Sigmoid colon (tissue), 7 donors: ENCODE results near the gene CLTB. TPM values are rescaled to one million over a fixed set of nuclear protein-coding genes. Genes with fewer than 3 reads are reported as not detected.

Experiments
- DNase-seq: peaks from one replicate; pipeline ENCODE4 v3.0.0-alpha.2; 2019
- H3K27ac ChIP-seq, 4 donors: fragments of 200-600 bp; sonication (generic); one replicate each; pipeline ENCODE4 v1.5.1; 2016 to 2019; ENCODE audit warnings: mild to moderate bottlenecking in 1 of 4
- H3K27me3 ChIP-seq, 3 donors: fragments of 200-600 bp; sonication (generic); one replicate each; pipeline ENCODE4 v1.5.1; 2019; ENCODE audit warnings: mild to moderate bottlenecking in 1 of 3
- H3K36me3 ChIP-seq, 4 donors: fragments of 200-600 bp; sonication (generic); one replicate each; pipeline ENCODE4 v1.5.1; 2016 to 2019
- H3K4me1 ChIP-seq, 4 donors: fragments of 200-600 bp; sonication (generic); one replicate each; pipeline ENCODE4 v1.5.1; 2017 to 2019
- H3K4me3 ChIP-seq, 4 donors: fragments of 200-600 bp; sonication (generic); one replicate each; pipeline ENCODE4 v1.5.1; 2017 to 2019; ENCODE audit warnings: mild to moderate bottlenecking in 2 of 4, moderate library complexity in 1 of 4
- H3K9me3 ChIP-seq, 4 donors: fragments of 200-600 bp in 3 of 4; sonication (generic) in 3 of 4; one replicate each; pipeline versions ENCODE4 v1.5.1 to v1.6.1; 2013 to 2019
- CTCF ChIP-seq, 4 experiments: fragments of 450-650 bp in 3 of 4; fragments of 200-600 bp in 1 of 4; IDR thresholded peaks; one replicate each; pipeline ENCODE4 v1.5.1; 2016 to 2019; ENCODE audit warnings: antibody characterized with exemption in 4 of 4, mild to moderate bottlenecking in 3 of 4, moderate library complexity in 2 of 4
- EP300 ChIP-seq, 4 donors: sonication (generic); formaldehyde crosslinking; IDR thresholded peaks; one replicate each; pipeline ENCODE4 v1.6.1; 2017; ENCODE audit warnings: antibody characterized with exemption in 4 of 4
- POLR2A ChIP-seq, 2 donors: fragments of 450-650 bp; IDR thresholded peaks; one replicate each; pipeline ENCODE4 v1.6.1; 2016; ENCODE audit warnings: antibody characterized with exemption in 2 of 2, mild to moderate bottlenecking in 2 of 2, moderate library complexity in 2 of 2
- POLR2AphosphoS5 ChIP-seq, 4 donors: sonication (generic); formaldehyde crosslinking; IDR thresholded peaks; one replicate each; pipeline ENCODE4 v1.6.1; 2017; ENCODE audit warnings: antibody characterized with exemption in 4 of 4
- WGBS, 2 donors: extraction: QIAGEN DNeasy Blood & Tissue Kit; methylation state at CpG; one replicate each; pipeline ENCODE4 v1.1.7; 2013; 5-methylcytosine and 5-hydroxymethylcytosine counted together
- intact Hi-C: fragments of 100-400 bp; cut with DNase I; formaldehyde crosslinking; loops from one replicate; pipeline ENCODE4 v1.15.1; 2023
- polyA plus RNA-seq, 3 donors: library from polyadenylated mRNA; stranded (reverse); fragments of 200-250 nt; gene quantifications; one replicate each; pipeline ENCODE4 v1.2.3, GENCODE V29; 2013
- total RNA-seq, 4 donors: library from RNA; depleted of rRNA; stranded (reverse); fragments of >200 nt; gene quantifications; one replicate each; pipeline ENCODE4 v1.1.0, GENCODE V29; 2016
- donor health status: healthy with polysubstance abuse.
- donor health status: Bipolar disorder and iron deficiency.
- donor health status: healthy.

The CLTB gene
- total RNA-seq, result 100 to 1,000 TPM; 129 to 163 (median 156) TPM
- 100 to 1,000 TPM; 274 to 403 (median 280) TPM for polyA plus RNA-seq

- H3K27ac ChIP-seq, result peak within 1 kb of the TSS; percentile 92 to 95 (median 94)
- 1 to 2% methylated on average over 107 of the region's 107 CpGs for WGBS, 2 donors
- no peaks in the 10 kb centered on the region for H3K36me3 ChIP-seq
- H3K27me3 ChIP-seq, result no peaks in the 10 kb centered on the region
- TF ChIP-seq POLR2A (IDR thresholded peaks at IDR 0.05), result no peak
- peak; percentile 65 to 88 (median 80) for TF ChIP-seq POLR2AphosphoS5 (IDR thresholded peaks at IDR 0.05)
- TF ChIP-seq EP300 (IDR thresholded peaks at IDR 0.05), result no peak
- TF ChIP-seq CTCF (IDR thresholded peaks at IDR 0.05), result peak in 1 of 4 experiments; percentile 69
- peak; percentile 95 for DNase-seq
- no peaks in the 10 kb centered on the region for H3K9me3 ChIP-seq
- peaks cover 0 to 48% (median 38%) of the 10 kb centered on the region in 4 donors for H3K4me1 ChIP-seq
- peak within 1 kb of the TSS; percentile 85 to 100 (median 90) for H3K4me3 ChIP-seq
- intact Hi-C loops, result loop anchor here (1.0 to 10.0 kb wide), 6 partner anchors 27 to 231 kb away; partner anchors contain the start of genes ARL10, FAF2, HIGD2A and NOP16
Observed at GRCh38 chr5:176415952-176416924, at the start of gene CLTB. Gene CLTB, minus strand, starts transcription at chr5:176416539. Its CDS starts 176 bp downstream, at chr5:176416363.

GRCh38 chr5:176463113-176463764 is 46.9 kb upstream of the CLTB start:
- H3K4me3 ChIP-seq, result no peak overlapping the region
- H3K36me3 ChIP-seq, result peaks cover 0 to 6% (median 0%) of the 10 kb centered on the region in 4 donors
- intact Hi-C loops, result no loop called here
- H3K27me3 ChIP-seq, result no peaks in the 10 kb centered on the region
- DNase-seq, result no peak
- 95 to 96% methylated on average over 7 of the region's 7 CpGs for WGBS, 2 donors
- no peaks in the 10 kb centered on the region for H3K9me3 ChIP-seq
- H3K27ac ChIP-seq, result no peak overlapping the region
- H3K4me1 ChIP-seq, result peaks cover 0 to 23% (median 12%) of the 10 kb centered on the region in 4 donors
- TF ChIP-seq EP300 (IDR thresholded peaks at IDR 0.05), result no peak
- no peak for TF ChIP-seq POLR2A (IDR thresholded peaks at IDR 0.05)
- no peak for TF ChIP-seq POLR2AphosphoS5 (IDR thresholded peaks at IDR 0.05)
- TF ChIP-seq CTCF (IDR thresholded peaks at IDR 0.05), result no peak

- H3K9me3 ChIP-seq, result no peaks in the 10 kb centered on the region
- intact Hi-C loops, result no loop called here
- TF ChIP-seq POLR2AphosphoS5 (IDR thresholded peaks at IDR 0.05) (no peak), POLR2A (IDR thresholded peaks at IDR 0.05) (no peak), EP300 (IDR thresholded peaks at IDR 0.05) (no peak), CTCF (IDR thresholded peaks at IDR 0.05) (no peak)
- H3K4me1 ChIP-seq, result peaks cover 0 to 20% (median 15%) of the 10 kb centered on the region in 4 donors
- WGBS, 2 donors, result 89 to 96% methylated on average over 2 of the region's 2 CpGs
- H3K36me3 ChIP-seq, result peaks cover 0 to 6% (median 0%) of the 10 kb centered on the region in 4 donors
- H3K27me3 ChIP-seq, result no peaks in the 10 kb centered on the region
- H3K27ac ChIP-seq, result no peak overlapping the region
- no peak for DNase-seq
- no peak overlapping the region for H3K4me3 ChIP-seq
Observed at GRCh38 chr5:176461349-176461748, 45.0 kb upstream of the CLTB start.

- Histone ChIP-seq H3K36me3 (peaks cover 0 to under 1% (median 0%) of the 10 kb centered on the region in 4 donors), H3K27ac (no peak overlapping the region), H3K9me3 (no peaks in the 10 kb centered on the region), H3K4me1 (peaks cover 0 to 8% (median 6%) of the 10 kb centered on the region in 4 donors), H3K4me3 (no peak overlapping the region), H3K27me3 (no peaks in the 10 kb centered on the region)
- TF ChIP-seq EP300 (IDR thresholded peaks at IDR 0.05) (no peak), CTCF (IDR thresholded peaks at IDR 0.05) (no peak), POLR2A (IDR thresholded peaks at IDR 0.05) (no peak), POLR2AphosphoS5 (IDR thresholded peaks at IDR 0.05) (no peak)
- DNase-seq, result no peak
- 96 to 100% methylated on average over 3 of the region's 3 CpGs for WGBS, 2 donors
- intact Hi-C loops, result no loop called here
Observed at GRCh38 chr5:176458904-176459561, 42.7 kb upstream of the CLTB start.
